Activated CD4-positive, alpha-beta T cell treated with anti-CD3 and anti-CD28 coated beads, Interleukin-2, amount 50 U/mL, for 24 hours (primary cell): ENCODE results near the gene FAM110A.
"Not testable (repeated sequence)": the region's sequence is repeated elsewhere in the genome, so short reads cannot be mapped to it uniquely, and the experiment has no call there.

Source experiments
- DNase-seq, 2 donors: peaks; one replicate each; pipeline ENCODE4 v3.0.0-alpha.2; 2020; ENCODE audit warnings: low read depth in 1 of 2, low spot score in 1 of 2

FAM110A gene

DNA sequence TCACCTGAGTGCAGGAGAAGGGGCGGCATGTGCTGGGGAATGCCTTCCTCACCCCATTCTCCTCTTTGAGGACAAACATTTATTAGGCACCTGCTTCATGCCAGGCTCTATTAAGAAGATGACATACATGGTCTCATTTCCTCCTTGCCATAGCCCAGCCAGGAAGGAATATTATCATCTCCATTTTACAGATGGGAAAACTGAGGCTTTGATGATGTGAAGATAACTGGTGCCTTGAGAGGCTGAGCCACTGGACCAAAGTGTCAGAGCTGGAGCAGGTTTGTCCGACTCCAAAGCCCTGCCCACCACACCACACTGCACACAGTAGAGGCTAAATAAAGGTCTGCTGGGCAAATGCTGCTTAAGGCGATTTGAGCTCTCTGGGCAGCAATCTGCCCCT, 37.2 kb downstream of the FAM110A start:
- DNase-seq = no peak

DNA sequence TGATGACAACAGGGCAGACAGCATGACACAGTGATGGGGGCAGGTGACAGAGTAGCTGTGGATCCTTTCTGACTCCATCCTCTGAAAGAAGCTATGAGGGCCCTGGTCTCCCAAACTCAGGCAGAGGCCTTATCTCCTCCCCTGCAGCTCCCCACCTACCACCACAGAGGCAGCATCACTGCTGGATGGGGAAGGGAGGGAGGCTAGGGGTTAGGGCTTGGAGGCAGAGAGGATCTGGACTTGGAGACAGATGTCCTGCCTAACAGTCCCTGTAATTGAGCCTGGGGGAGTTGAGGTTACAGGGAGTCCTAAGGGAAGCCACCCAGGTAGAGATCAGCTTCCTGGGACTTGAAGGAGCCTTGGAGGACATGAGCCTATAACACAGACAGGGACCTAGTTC, 37.9 kb downstream of the FAM110A start:
- DNase-seq = no peak

DNA sequence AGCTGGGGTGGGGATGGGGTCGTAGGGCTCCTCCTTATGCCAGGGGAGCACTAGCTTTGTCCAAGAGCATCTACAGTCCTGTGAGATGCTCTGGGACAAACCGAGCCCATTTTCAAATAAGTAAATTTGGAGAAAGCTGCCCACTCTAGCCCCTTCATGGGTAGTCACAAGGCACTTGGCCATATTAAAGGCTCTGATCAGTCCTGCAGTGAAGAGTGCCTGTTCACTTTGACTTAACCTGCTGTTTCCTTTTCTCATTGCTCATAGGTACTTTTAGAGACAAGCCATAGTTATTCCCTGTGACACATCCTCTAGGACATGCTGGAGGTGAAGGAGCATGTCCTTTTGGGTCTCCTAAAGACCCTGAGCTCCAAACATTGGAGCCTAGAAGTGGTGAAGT, 38.4 kb downstream of the FAM110A start:
- DNase-seq = no peak

DNA sequence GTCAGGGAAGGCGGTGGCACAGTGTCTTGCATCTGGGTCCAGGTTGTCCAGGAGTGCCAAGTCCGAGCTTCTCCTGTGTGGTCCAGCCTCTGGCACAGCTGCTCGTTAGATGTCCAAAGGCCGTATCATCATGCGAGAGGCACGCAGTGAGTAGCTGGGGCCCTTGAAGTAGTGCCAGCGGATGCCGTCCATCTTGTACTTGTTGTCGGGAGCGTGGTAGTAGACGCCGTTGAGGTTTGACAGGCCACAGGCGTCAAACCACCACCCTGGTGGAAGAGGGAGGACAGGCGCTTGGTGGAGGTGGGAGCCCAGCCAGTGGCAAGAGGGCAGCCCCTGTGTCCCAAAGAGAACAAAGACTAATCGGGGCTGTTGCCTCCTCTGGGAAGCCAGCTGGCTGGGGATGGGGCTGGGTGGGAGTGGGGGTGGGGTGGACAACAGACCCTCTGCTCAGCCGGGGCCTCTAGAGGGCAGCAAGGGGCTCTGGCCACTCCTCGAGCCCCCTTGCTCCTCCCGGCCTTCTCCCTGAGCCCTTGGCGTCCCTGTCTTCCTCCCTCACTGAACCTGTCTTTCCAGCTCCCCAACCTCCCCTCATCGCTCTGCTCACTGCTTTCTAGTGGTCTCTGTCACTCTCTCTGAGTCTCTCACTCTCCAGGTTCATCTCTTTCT, 39.5 kb downstream of the FAM110A start:
- no peak for DNase-seq

DNA sequence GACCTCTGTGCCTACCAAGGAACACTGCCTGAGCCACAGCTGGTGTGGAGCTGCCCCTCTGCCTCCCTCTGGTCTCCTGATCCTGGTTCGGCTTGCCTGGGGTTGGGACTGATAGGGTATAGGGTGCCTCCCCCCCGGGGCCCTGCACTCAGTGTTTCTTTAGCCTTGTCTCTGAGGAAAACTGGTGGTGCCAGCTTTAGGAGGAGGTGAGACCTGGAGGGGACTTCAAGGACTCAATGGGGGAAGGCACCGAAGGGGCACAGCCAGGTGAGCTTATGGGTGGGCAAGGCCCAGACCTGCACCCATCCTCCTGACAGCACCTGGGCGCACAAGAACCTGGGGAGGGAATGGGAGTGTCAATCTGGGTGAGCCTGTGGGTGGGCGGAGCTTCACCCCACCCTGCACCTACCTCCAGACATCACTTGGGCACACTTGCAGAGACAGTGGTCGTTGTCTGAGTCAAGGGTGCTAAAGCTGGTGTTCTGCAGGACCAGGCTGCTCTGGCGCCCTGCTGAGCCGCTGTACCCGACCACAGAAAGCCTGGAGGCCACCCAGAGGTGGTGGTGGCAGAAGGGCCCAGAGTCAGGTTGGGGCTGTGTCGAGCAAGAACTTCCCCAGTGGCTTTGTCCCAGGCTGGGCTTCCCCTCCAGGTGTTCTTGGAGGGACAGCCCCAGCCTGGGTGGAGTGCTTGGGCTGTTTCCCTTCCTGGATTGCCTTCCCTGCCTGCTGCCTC, 40.5 kb downstream of the FAM110A start:
- DNase-seq = no peak

DNA sequence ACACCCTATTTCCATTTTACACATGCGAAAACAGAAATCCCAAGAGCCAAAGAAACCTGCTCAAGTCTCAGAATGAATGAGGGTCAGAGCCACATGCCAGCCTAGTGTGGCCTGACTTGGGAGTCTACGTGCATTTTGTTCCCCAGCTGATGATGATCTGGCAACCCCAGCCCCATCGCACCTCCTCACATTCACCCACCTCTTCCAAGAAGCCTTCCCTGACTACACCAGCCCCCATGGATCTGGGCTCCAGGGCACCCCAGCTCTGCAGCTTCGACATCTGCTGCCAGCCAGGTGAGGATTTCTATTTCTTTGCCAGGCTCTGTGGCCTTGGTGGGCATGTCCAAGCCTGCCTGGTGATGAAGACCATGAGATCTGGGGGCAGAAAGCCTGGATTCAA, 41.6 kb downstream of the FAM110A start:
- no peak for DNase-seq

DNA sequence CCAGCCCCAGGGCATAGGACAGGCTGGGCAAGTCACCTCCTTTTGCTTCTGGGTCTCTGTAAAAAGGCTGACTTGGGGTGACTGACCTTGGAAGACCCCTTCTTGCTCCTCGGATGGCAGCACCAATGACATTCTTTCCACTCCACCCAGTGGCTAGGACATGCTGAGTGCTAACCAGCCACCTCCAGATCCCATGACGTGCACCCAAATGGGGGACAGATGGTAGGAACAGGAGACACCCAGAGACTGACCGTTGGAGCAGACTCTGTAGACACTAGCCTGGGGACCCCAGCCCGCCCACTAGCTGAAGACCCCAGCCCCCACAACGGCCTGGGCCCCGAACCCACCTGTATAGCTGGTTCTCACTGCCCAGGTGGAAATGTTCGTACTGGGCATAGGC, 44.3 kb downstream of the FAM110A start:
- DNase-seq = no peak

- no peak for DNase-seq
These were observed 45.2 kb downstream of the FAM110A start for GRCh38 chr20:878511-879307.

DNA sequence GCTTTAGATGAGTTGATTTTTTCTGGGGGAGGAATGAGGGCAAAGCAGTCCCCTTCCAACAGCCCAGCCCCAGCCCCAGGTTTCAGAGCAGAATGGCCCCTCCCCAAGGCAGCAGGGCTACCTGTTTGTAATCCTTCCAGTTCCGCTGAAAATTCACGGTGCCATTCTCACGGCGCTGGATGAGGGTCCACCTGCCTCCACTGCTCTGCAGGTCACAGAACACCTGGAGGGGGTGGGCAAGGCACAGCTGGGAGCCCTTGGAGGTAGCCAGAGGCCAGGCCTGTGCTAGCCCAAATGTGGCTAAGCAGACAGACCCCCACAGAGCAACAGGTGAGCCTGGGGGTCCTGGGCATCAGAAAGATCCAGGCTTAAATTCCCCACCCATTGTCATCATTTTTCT, 46.1 kb downstream of the FAM110A start:
- no peak for DNase-seq

DNA sequence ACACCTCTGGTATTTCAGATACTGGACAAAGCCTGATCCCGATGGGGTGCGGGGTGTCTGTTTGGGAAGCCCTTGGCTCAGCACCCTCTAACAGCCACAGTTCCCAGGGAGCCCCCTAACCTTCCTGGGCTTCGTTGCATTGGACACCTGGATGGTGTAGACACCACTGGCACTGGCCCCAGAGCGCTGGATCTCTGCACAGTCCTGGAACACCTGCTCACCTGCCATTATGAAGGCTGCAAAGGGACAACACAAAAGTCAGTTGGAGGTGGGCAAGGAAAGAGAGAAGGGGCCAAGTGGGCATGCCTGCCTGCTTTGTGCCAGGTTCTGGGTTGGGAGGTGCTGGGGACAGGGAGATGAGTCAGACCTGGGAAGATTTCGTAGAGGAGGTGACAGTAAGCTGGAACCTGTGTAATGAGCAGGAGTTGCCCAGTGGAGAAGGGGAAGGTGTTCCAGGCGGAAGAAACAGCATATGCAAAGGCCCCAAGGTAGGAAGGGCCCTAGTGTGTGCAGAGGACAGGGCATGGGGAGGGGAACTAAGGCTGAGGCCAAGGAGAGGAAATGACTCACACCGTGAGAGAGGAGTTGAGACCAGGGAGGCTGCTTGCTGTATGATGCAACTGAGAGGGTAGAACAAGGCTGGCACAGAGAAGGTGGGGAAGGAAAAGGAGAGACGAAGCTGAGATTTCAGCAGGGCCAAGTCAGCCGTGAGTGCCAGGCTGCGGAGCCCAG, 47.7 kb downstream of the FAM110A start:
- DNase-seq = no peak

DNA sequence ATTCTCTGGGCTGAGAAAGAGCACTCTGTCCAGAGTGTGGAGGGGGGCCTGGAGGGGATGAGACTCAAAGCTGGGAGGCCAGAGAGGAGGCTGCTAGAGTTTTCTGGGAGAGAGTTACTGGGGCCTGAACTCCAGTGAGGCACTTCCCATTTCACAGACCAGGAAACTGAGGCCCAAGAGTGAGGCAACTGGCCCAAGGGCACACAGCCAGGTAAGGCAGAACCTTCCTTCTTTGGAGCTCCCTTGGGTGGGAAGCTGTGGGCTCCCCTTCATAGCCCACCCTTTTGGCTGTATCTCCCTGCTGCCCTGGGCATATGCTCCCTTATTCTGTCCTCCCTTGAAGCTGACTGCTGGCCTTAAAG, 48.2 kb downstream of the FAM110A start:
- DNase-seq = no peak

DNA sequence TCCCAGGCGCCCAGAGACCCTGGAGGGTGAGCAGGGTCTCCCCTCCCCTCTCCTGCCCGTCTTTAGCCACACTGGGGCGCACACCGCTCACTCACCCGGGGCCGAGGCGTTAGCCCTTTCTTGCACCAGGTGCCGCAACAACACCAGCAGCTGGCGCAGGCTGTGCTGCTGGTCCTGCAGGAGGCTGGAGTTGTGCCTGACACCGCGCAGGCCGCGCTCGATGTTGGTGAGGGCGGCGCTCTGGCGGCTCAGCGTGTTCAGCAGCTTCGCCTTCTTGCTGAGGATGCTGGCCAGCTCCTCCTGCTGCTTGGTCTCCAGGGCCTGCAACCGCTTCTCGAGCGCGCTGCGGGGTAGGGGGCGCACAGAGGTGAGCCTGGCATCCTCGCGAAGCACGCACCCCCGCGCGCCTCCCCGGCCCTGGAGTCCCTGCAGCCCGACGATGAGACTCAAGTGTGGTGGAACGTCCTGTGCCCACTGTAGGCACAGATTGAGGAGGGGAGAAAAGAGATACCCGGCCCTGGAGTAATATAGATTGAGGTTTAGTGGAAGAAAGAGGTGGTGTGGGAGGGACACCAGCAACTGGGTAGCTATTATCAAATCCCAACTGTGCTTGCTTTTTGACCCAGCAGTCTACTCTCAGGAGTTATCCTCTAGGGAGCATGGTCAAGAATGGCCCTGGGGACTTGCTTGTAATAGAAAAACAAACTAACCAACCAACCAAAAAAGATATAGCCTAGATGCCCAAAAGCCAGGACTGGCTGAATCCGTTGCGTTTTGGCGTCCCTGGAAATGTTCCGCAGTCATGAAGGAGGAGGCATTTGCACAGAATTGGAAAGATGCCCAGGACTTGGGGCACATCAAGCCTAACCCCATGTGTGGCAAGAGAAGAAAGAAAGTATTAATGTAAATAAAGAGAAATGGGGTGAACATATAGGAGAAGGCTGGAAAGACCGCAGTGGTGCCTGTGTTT, 51.8 kb downstream of the FAM110A start:
- DNase-seq = no peak

GRCh38 chr20:887137-887536, 53.6 kb downstream of the FAM110A start:
- no peak for DNase-seq

GRCh38 chr20:888057-888456, 54.5 kb downstream of the FAM110A start:
- no peak for DNase-seq

DNA sequence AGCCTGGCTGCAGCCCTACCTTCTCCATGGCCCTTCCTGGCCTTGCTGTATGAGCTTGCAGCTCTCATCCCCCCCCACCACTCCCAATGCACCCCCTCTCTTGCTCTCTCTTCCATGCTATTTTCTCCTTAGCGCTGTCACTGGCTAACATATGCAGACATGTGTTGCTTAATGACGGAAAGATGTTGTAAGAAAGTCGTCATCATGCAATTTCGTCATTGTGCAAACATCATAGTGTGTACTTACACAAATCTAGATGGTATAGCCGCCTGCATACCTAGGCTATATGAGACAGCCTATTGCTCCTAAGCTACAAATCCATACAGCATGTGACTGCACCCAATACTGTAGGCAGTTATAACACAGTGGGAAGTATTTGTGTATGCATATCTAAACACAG, 55.6 kb downstream of the FAM110A start:
- no peak for DNase-seq

- DNase-seq = no peak
These were observed 56.5 kb downstream of the FAM110A start for GRCh38 chr20:889932-890463.

- DNase-seq = no peak
These were observed 57.1 kb downstream of the FAM110A start for GRCh38 chr20:890666-891057.

- DNase-seq = no peak
These were observed 57.7 kb downstream of the FAM110A start for GRCh38 chr20:891058-891705.

DNA sequence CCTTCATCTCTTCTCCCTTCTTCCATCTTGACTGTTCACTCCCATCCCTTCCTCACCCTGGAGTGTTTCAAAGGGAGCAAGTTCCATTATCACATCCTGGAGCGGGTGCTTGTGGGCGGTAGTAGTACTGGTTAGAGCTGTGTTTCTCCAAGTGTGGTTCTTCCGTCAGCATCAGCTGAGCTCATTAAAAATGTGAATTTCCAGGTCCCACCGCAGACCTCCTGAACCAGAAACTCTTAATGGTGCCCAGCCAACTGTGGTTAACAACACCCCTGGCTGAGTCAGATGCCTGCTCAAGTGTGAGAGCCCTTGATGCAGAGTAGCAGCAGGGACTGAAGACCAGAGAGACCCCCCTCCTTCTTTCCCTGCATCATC, 58.2 kb downstream of the FAM110A start:
- no peak for DNase-seq

GRCh38 chr20:892371-892770, 58.9 kb downstream of the FAM110A start:
- not testable (repeated sequence) for DNase-seq
